ENCODE results near the gene RPL31.

The RPL31 gene

GRCh38 chr2:100978582-100979191 is 23.4 kb upstream of the RPL31 start:
- Histone ChIP-seq H3K9me3 (ENCODE audit: low read length) (no peaks in the 10 kb centered on the region), H3K36me3 (ENCODE audit: insufficient read depth, low read length) (no peaks in the 10 kb centered on the region), H2AFZ (ENCODE audit: low read length) (no peak overlapping the region), H3K4me2 (ENCODE audit: low read length) (peak overlapping the region; percentile 70), H3K9ac (ENCODE audit: low read length) (peak overlapping the region; percentile 60), H4K20me1 (ENCODE audit: insufficient read depth, low read length) (no peaks in the 10 kb centered on the region), H3K27ac (ENCODE audit: low read depth, low read length, poor library complexity, severe bottlenecking) (peak overlapping the region; percentile 85), H3K79me2 (ENCODE audit: insufficient read depth, low read length) (no peaks in the 10 kb centered on the region), H3K27me3 (ENCODE audit: insufficient read depth, low read length) (no peaks in the 10 kb centered on the region), H3K4me3 (ENCODE audit: low read depth, low read length, poor library complexity, severe bottlenecking) (peak overlapping the region; percentile 53), H3F3A (ENCODE audit: insufficient read depth, low read length) (no peaks in the 10 kb centered on the region), H3K9me2 (ENCODE audit: low read depth, low read length) (no peaks in the 10 kb centered on the region), H3K4me1 (ENCODE audit: insufficient read depth, low read length, severe bottlenecking) (peaks cover 74% of the 10 kb centered on the region)
- TF ChIP-seq, protein P1, sequence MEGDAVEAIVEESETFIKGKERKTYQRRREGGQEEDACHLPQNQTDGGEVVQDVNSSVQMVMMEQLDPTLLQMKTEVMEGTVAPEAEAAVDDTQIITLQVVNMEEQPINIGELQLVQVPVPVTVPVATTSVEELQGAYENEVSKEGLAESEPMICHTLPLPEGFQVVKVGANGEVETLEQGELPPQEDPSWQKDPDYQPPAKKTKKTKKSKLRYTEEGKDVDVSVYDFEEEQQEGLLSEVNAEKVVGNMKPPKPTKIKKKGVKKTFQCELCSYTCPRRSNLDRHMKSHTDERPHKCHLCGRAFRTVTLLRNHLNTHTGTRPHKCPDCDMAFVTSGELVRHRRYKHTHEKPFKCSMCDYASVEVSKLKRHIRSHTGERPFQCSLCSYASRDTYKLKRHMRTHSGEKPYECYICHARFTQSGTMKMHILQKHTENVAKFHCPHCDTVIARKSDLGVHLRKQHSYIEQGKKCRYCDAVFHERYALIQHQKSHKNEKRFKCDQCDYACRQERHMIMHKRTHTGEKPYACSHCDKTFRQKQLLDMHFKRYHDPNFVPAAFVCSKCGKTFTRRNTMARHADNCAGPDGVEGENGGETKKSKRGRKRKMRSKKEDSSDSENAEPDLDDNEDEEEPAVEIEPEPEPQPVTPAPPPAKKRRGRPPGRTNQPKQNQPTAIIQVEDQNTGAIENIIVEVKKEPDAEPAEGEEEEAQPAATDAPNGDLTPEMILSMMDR (IDR thresholded peaks at IDR 0.05; ENCODE audit: low read length): no peak
- TF ChIP-seq EZH2 (IDR thresholded peaks at IDR 0.05; ENCODE audit: borderline replicate concordance, low read length): no peak

DNA sequence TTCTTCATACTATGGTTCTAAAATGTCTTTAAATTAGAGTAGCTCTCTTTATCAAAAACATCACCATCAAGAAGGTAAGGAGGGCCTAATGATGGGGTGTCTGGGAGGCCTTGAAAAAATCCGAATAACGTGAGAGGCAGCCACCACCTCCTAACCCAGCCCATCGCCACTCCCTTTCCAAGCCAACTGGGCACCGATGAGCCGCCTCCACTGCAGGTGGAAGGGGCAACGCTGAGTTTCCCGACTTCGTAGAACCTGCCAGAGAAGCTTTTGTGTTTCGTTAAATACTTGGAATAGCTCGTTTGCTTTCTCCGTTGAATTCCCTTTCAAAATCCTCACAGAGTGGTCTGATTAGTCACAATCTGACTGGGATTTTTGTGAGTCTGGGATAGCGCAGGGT is 22.0 kb upstream of the RPL31 start:
- H3K4me2 ChIP-seq (ENCODE audit: low read length): no peak overlapping the region
- no peak overlapping the region for H3K27ac ChIP-seq (ENCODE audit: low read depth, low read length, poor library complexity, severe bottlenecking)
- peaks cover 79% of the 10 kb centered on the region for H3K4me1 ChIP-seq (ENCODE audit: insufficient read depth, low read length, severe bottlenecking)
- H3K9me2 ChIP-seq (ENCODE audit: low read depth, low read length): no peaks in the 10 kb centered on the region
- no peaks in the 10 kb centered on the region for H3K9me3 ChIP-seq (ENCODE audit: low read length)
- no peak overlapping the region for H3K4me3 ChIP-seq (ENCODE audit: low read depth, low read length, poor library complexity, severe bottlenecking)
- H3F3A ChIP-seq (ENCODE audit: insufficient read depth, low read length): no peaks in the 10 kb centered on the region
- no peak for TF ChIP-seq EZH2 (IDR thresholded peaks at IDR 0.05; ENCODE audit: borderline replicate concordance, low read length)
- TF ChIP-seq, protein P1 (IDR thresholded peaks at IDR 0.05; ENCODE audit: low read length): no peak
- no peaks in the 10 kb centered on the region for H3K27me3 ChIP-seq (ENCODE audit: insufficient read depth, low read length)
- no peaks in the 10 kb centered on the region for H3K79me2 ChIP-seq (ENCODE audit: insufficient read depth, low read length)
- H3K9ac ChIP-seq (ENCODE audit: low read length): no peak overlapping the region
- H2AFZ ChIP-seq (ENCODE audit: low read length): no peak overlapping the region
- H3K36me3 ChIP-seq (ENCODE audit: insufficient read depth, low read length): no peaks in the 10 kb centered on the region
- H4K20me1 ChIP-seq (ENCODE audit: insufficient read depth, low read length): no peaks in the 10 kb centered on the region

DNA sequence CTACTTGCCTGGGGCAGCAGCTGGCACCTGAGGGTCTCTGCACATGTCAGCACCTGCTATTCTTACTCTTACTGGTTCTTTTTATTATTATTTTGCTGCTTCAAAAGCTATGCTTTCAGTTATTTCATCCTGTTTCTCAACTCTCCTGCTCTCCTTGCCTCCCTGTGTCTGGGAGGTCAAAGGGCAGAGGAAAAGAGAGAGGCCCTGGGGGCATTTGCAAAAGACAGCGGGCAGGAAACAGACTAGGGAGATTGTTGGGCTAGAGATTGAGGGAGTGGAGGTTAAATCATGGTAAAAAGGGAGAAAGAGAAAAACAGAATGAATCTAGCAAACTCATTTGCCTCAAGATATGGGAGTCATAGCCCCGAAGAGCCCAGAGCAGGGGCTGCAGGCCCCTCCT is 21.1 kb upstream of the RPL31 start:
- H3K9me2 ChIP-seq (ENCODE audit: low read depth, low read length): no peaks in the 10 kb centered on the region
- TF ChIP-seq EZH2 (IDR thresholded peaks at IDR 0.05; ENCODE audit: borderline replicate concordance, low read length): no peak
- TF ChIP-seq, protein P1 (IDR thresholded peaks at IDR 0.05; ENCODE audit: low read length): no peak
- no peaks in the 10 kb centered on the region for H3K79me2 ChIP-seq (ENCODE audit: insufficient read depth, low read length)
- peak overlapping the region; percentile 36 for H3K4me2 ChIP-seq (ENCODE audit: low read length)
- H4K20me1 ChIP-seq (ENCODE audit: insufficient read depth, low read length): no peaks in the 10 kb centered on the region
- H3K4me1 ChIP-seq (ENCODE audit: insufficient read depth, low read length, severe bottlenecking): peaks cover 76% of the 10 kb centered on the region
- peak overlapping the region; percentile 75 for H3K27ac ChIP-seq (ENCODE audit: low read depth, low read length, poor library complexity, severe bottlenecking)
- H3K9ac ChIP-seq (ENCODE audit: low read length): peak overlapping the region; percentile 23; the same call in 1 of the 2 replicates
- no peaks in the 10 kb centered on the region for H3K9me3 ChIP-seq (ENCODE audit: low read length)
- no peaks in the 10 kb centered on the region for H3K36me3 ChIP-seq (ENCODE audit: insufficient read depth, low read length)
- H2AFZ ChIP-seq (ENCODE audit: low read length): no peak overlapping the region
- H3F3A ChIP-seq (ENCODE audit: insufficient read depth, low read length): no peaks in the 10 kb centered on the region
- no peak overlapping the region for H3K4me3 ChIP-seq (ENCODE audit: low read depth, low read length, poor library complexity, severe bottlenecking)
- no peaks in the 10 kb centered on the region for H3K27me3 ChIP-seq (ENCODE audit: insufficient read depth, low read length)

Data from OCI-LY1 (cell line).